IMR-90 (cell line): Measurements from ENCODE around the gene UBL4B. TPM values are rescaled to one million over a fixed set of nuclear protein-coding genes. Genes with fewer than 3 reads are reported as not detected.

Source experiments
- ATAC-seq: fragments of 200-7000 bp; cut with Tn5 transposase; 2 replicates; pipeline ENCODE4 v1.9.1; 2020; ENCODE audit warnings: low read depth, mild to moderate bottlenecking, moderate library complexity
- BruUV-seq: library from RNA; stranded (reverse); fragments of 400-500 nt; replicated peaks from 2 replicates; lab custom pipeline; 2021; lab: Mats Ljungman, UMichigan
- CTCF ChIA-PET: fragments of 300-600 bp; formaldehyde crosslinking; extraction: SDS; loops from one replicate; lab custom pipeline; 2021; ENCODE audit warnings: antibody characterized with exemption; lab: Yijun Ruan, JAX
- POLR2A ChIA-PET: fragments of 300-600 bp; sonication (Branson Sonifier 250); formaldehyde crosslinking; loops from one replicate; lab custom pipeline; 2022; ENCODE audit warnings: antibody characterized with exemption; ENCODE audit not compliant: unreplicated experiment; lab: Charles Lee
- DNase-seq: peaks from one replicate; pipeline ENCODE4 v3.0.0; 2013
- H2AFZ ChIP-seq: replicated peaks from 2 replicates; pipeline ENCODE3; 2013; ENCODE audit warnings: low read length, mild to moderate bottlenecking; ENCODE audit not compliant: poor library complexity
- H2AK5ac ChIP-seq: 2 replicates; pipeline ENCODE4 v1.6.1; 2013; ENCODE audit warnings: low read depth, low read length, inconsistent platforms
- H2AK9ac ChIP-seq: replicated peaks from 2 replicates; pipeline ENCODE3; 2013; ENCODE audit warnings: mild to moderate bottlenecking, low read depth, low read length, moderate library complexity; ENCODE audit not compliant: poor library complexity
- H2BK120ac ChIP-seq: 2 replicates; pipeline ENCODE4 v1.6.1; 2013; ENCODE audit warnings: low read depth, low read length, inconsistent platforms
- H2BK15ac ChIP-seq: 3 replicates; pipeline ENCODE4 v1.6.1; 2013; ENCODE audit warnings: low read depth, low read length, inconsistent platforms
- H2BK20ac ChIP-seq: 2 replicates; pipeline ENCODE4 v1.6.1; 2013; ENCODE audit warnings: low read depth, mild to moderate bottlenecking, inconsistent platforms, low read length, moderate library complexity
- H2BK5ac ChIP-seq: 2 replicates; pipeline ENCODE4 v1.6.1; 2013; ENCODE audit warnings: mild to moderate bottlenecking, low read depth, low read length, inconsistent platforms; ENCODE audit not compliant: poor library complexity, severe bottlenecking
- H3K14ac ChIP-seq: replicated peaks from 2 replicates; pipeline ENCODE4 v1.6.1; 2013; ENCODE audit warnings: low read depth, low read length, inconsistent platforms
- H3K18ac ChIP-seq: 2 replicates; pipeline ENCODE4 v1.6.1; 2013; ENCODE audit warnings: low read depth, low read length, control low read depth
- H3K23ac ChIP-seq: 2 replicates; pipeline ENCODE4 v1.6.1; 2013; ENCODE audit warnings: low read depth, low read length, inconsistent platforms
- H3K27ac ChIP-seq: 2 replicates; pipeline ENCODE4 v1.5.1; 2013; ENCODE audit warnings: mild to moderate bottlenecking, control low read depth, low read length; ENCODE audit not compliant: insufficient read depth
- H3K27me3 ChIP-seq: 2 replicates; pipeline ENCODE4 v1.6.1; 2013; ENCODE audit warnings: low read length; ENCODE audit not compliant: control insufficient read depth, insufficient read depth
- H3K36me3 ChIP-seq: 2 replicates; pipeline ENCODE4 v1.6.1; 2013; ENCODE audit warnings: low read length, mixed read lengths; ENCODE audit not compliant: control insufficient read depth, insufficient read depth
- H3K4ac ChIP-seq: 2 replicates; pipeline ENCODE4 v1.6.1; 2013; ENCODE audit warnings: low read depth, low read length, inconsistent platforms
- H3K4me1 ChIP-seq: 2 replicates; pipeline ENCODE4 v1.6.1; 2013; ENCODE audit warnings: low read length, mixed read lengths; ENCODE audit not compliant: control insufficient read depth, insufficient read depth
- H3K4me2 ChIP-seq: 2 replicates; pipeline ENCODE4 v1.6.1; 2013; ENCODE audit warnings: low read depth, mild to moderate bottlenecking, control low read depth, low read length, moderate library complexity
- H3K4me3 ChIP-seq: 2 replicates; pipeline ENCODE4 v1.5.1; 2013; ENCODE audit warnings: low read depth, mild to moderate bottlenecking, control low read depth, low read length, moderate library complexity; ENCODE audit not compliant: insufficient read depth
- H3K56ac ChIP-seq: 2 replicates; pipeline ENCODE4 v1.6.1; 2013; ENCODE audit warnings: low read length, inconsistent platforms; ENCODE audit not compliant: insufficient read depth; ENCODE audit errors: extremely low read depth
- H3K79me1 ChIP-seq, 2 experiments: 2 replicates each; pipeline ENCODE4 v1.6.1; 2013; ENCODE audit warnings: low read length in 2 of 2, inconsistent platforms in 1 of 2, low read depth in 1 of 2
- H3K9ac ChIP-seq: 2 replicates; pipeline ENCODE4 v1.6.1; 2013; ENCODE audit warnings: low read depth, low read length, control low read depth
- H3K9me1 ChIP-seq: 2 replicates; pipeline ENCODE4 v1.6.1; 2013; ENCODE audit warnings: low read length, inconsistent platforms; ENCODE audit not compliant: insufficient read depth
- H3K9me3 ChIP-seq: 2 replicates; pipeline ENCODE4 v1.6.1; 2013; ENCODE audit warnings: low read length; ENCODE audit not compliant: control insufficient read depth, insufficient read depth
- H4K20me1 ChIP-seq: 2 replicates; pipeline ENCODE4 v1.6.1; 2013; ENCODE audit warnings: low read length, inconsistent platforms; ENCODE audit not compliant: insufficient read depth
- H4K5ac ChIP-seq: 2 replicates; pipeline ENCODE4 v1.6.1; 2013; ENCODE audit warnings: mild to moderate bottlenecking, low read depth, low read length, control low read depth
- H4K8ac ChIP-seq, 2 experiments: 2 replicates each; pipeline ENCODE4 v1.6.1; 2013; ENCODE audit warnings: low read depth in 2 of 2, low read length in 2 of 2, control low read depth in 1 of 2, inconsistent platforms in 1 of 2
- H4K91ac ChIP-seq: 2 replicates; pipeline ENCODE4 v1.6.1; 2013; ENCODE audit warnings: low read depth, low read length, inconsistent platforms; ENCODE audit not compliant: insufficient read depth
- CHD1 ChIP-seq: IDR thresholded peaks from 2 replicates; pipeline ENCODE4 v1.6.1; 2012; ENCODE audit warnings: low read depth, low read length, improper control_type of control experiment
- WGBS, 2 experiments: methylation state at CpG; one replicate each; pipeline versions ENCODE4 v1.1.5 to v1.1.7; 2013; ENCODE audit warnings: missing lambda C conversion rate in 2 of 2; ENCODE audit not compliant: insufficient read length in 1 of 2; ENCODE audit errors: extremely low coverage in 2 of 2; 5-methylcytosine and 5-hydroxymethylcytosine counted together
- dilution Hi-C: fragments of 300-500 bp; cut with HindIII; formaldehyde crosslinking; loops from one replicate; pipeline ENCODE4 v1.14.3; 2018; ENCODE audit warnings: low sequenced_read_pairs; ENCODE audit not compliant: unreplicated experiment
- in situ Hi-C: fragments of 300-500 bp; cut with MboI; formaldehyde crosslinking; loops from 3 replicates; pipeline ENCODE4 v1.14.3; 2019; ENCODE audit warnings: low sequenced_read_pairs, inconsistent platforms, mixed read lengths
- intact Hi-C: fragments of 100-400 bp; cut with micrococcal nuclease; formaldehyde crosslinking; loops from 2 replicates; pipeline ENCODE4 v1.10.0; 2022
- polyA plus RNA-seq, 3 experiments: library from polyadenylated mRNA; depleted of rRNA; stranded (reverse); fragments of >200 nt; gene quantifications; 2 replicates each; pipeline ENCODE4 v1.2.3, GENCODE V29; 2012; ENCODE audit warnings: low replicate concordance in 1 of 3
- total RNA-seq: library from RNA; depleted of rRNA; stranded (reverse); fragments of >200 nt; gene quantifications from 2 replicates; pipeline ENCODE4 v1.2.3, GENCODE V29; 2012

UBL4B gene
- total and polyA plus RNA-seq, 2 of the 4 experiments (the other 2 are of a cell fraction), result not detected

DNA sequence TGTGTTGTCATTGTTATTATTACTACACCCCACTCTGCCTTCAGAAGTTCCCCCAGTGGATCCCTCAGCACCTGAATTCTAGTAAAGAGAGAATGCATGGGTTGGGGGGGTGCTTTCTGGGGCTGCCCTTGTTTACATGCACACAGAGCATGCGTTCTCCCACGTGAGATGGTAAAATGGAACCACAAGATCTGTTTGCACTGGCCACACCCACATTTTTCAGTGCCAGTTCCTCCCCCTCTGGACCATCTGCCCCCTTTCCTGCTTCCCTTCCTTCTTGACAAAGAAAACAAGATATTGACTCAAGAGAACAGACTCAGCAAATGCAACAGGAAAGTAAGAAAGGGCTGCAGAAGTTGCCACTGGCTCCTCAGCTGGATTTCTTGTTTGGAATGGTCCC lies 46.9 kb downstream of the UBL4B start:
- Histone ChIP-seq H2AK9ac (no peak overlapping the region), H2BK20ac (no peak overlapping the region), H4K91ac (no peak overlapping the region), H3K9me3 (no peaks in the 10 kb centered on the region), H3K27me3 (peaks cover 8% of the 10 kb centered on the region), H3K4me1 (no peaks in the 10 kb centered on the region), H4K5ac (no peak overlapping the region), H2BK120ac (no peak overlapping the region), H3K56ac (no peak overlapping the region), H4K8ac (no peak overlapping the region), H3K4me3 (no peak overlapping the region), H3K4ac (no peak overlapping the region), H3K14ac (no peak overlapping the region), H2BK5ac (no peak overlapping the region), H3K4me2 (no peak overlapping the region), H3K36me3 (no peaks in the 10 kb centered on the region), H3K79me1 (no peaks in the 10 kb centered on the region), H3K9me1 (no peaks in the 10 kb centered on the region), H3K27ac (no peak overlapping the region), H3K18ac (no peak overlapping the region), H3K23ac (no peak overlapping the region), H4K20me1 (no peaks in the 10 kb centered on the region), H2AFZ (no peak overlapping the region), H2AK5ac (no peak overlapping the region), H2BK15ac (no peak overlapping the region), H3K9ac (no peak overlapping the region)
- ChIA-PET POLR2A (no interaction called here), CTCF (no interaction called here)
- no peak for ATAC-seq
- no TSS peak for BruUV-seq
- DNase-seq, result no peak
- WGBS, 2 experiments, result no CpG with 5 or more reads among the region's 2 CpGs
- in situ Hi-C loops, result no loop called here
- TF ChIP-seq CHD1, result no peak
- dilution Hi-C loops, result no loop called here
- intact Hi-C loops, result no loop called here
